Measurements from ENCODE around the gene TPH1.

Gene TPH1

DNA sequence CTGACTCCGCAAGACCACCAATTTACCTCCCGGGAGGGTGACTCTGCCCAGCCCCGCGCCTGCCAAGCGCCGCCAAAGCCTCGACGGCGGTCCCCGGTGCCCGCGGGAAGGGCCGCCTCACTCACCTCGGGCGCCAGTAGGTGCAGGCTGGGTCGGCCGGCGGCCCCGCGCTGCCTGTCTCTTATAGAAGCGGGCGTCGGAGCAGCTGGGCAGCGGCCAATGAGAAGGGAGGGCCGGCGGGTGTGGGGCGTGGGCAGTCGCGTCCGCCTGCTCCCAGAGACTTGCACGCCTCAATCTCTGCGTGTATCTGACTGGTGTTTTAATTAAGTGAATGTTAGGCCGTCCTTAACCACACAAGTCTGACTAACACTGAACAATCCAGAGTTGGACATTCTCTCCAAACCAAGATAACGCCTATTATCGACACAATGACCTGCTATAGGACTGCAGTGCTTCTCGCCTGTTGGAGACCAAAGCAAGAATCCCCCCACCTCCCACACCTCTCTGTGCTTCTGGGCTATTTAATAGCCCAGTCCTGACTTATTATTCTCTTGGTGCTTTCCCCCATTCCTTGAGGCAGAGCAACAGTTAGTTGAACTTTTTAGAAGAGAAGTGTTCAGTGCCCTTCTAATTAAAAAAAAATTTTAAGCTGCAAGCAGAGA, at the start of gene TPH1:
Gene TPH1 (minus strand): TSS at position 154 of the 662 bp plus-strand sequence. CDS start 5,507 bp downstream, outside the sequence.
- peak in 1 of 2 donors; percentile 0 for DNase-seq

DNA sequence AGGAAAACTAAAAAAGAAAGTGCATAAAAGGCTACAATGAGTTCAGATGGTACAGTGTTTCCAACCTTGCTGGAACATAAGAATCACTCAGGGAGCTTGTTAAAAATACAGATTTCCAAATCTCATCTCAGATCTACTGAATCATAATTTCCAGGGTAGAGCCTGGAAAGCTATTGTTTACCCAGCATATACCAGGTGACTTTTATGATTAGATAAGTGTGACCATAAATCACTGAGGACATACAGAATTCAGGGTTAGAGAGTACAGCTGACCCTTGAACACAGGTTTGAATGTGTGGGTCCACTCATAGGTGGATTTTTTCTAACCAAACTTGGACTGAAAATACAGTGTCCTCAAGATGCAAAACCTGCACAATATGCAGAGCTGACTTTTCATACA, 47.9 kb upstream of the TPH1 start:
- no peak for DNase-seq

DNA sequence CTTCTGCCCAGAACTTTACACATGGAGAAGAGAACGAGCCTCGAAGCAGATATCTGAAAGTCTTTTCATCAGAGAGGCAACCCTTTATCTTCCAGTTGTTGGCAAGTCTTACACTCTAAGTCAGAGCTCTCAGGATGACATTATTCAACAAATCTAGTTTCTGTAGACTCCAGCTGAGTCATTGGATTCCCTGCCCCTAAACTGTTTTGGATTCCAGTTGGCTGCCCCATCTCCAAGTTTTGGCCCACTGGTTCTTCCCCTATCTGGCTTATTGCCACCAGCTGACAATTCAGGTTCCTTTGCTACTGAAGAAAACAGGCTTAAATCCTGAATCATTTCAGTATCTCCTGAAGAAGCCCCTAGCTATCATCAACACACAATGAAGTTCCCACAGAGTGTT, 45.7 kb upstream of the TPH1 start:
- no peak for DNase-seq

DNA sequence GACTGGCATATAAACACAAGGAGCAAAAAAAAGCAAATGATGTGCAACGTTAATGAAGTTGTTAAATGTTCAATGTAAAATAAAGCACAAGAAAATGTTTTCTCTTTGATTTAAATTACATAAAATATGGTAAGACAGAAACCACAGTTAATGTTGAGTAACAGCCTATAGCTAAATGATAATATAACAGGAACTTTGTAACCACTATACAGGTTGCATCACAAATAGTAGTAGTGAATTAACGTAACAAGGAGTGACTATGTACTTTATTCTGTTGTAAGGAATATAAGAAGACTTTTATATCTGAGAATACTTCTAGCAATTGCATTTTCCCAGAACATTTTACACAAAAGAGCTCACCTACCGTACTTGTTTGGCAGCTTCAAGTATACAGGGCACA, 42.9 kb upstream of the TPH1 start:
- DNase-seq: no peak

DNA sequence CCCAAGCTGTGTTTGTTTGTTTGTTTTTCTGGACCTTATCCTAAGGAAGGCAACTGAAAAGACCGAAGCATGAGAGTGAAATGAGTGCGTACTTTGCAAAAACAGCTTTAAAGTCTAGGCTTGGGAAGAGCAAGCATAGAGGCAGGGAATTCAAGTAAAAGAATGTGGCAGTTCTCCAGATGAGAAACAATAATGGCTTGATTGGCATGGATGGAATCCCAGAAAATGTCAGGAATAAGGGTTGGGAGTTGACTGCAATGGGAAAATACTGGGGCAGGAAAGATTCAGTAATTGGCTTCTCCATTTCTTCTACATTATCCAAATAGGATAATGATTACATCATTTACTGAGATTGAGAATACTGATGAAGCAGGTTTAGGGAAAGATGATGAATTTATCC, 42.3 kb upstream of the TPH1 start:
- no peak for DNase-seq

DNA sequence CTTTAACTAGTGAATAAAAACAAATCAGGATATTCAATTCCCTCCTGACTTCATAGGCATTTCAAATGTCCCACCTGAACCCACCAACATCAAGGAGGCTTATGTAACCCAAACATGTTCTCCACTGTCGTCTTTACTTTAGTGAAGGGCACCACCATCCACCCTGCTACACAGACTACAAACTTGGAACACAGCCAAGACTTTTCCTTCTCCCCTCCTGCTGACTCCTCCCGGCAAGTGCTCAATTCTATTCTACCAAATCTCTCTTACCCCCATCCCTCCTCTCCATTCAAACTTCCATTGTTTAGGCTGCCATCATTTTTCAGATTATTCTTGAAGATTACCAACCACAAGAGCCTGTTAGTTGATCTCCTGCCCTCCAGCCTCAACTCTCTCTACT, 35.5 kb upstream of the TPH1 start:
- no peak for DNase-seq

DNA sequence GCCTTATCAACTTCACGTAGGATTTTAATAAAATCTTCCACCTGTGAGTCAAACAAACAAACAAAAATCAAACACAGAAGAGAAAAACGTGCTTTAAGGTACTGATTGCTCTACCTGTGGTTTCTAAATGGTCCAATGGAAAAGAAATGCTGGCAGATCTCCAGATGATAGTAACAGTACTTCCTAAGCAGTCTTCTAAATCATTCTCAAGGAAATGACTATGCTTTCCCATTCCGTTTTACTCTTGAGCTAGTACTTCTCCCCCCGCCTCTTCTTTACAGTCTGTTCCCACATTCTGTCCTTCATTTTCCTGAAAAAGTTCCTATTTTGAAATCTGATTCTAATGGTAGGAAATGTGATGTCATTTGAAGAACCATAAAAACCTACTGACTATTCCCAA, 34.4 kb upstream of the TPH1 start:
- DNase-seq: no peak

DNA sequence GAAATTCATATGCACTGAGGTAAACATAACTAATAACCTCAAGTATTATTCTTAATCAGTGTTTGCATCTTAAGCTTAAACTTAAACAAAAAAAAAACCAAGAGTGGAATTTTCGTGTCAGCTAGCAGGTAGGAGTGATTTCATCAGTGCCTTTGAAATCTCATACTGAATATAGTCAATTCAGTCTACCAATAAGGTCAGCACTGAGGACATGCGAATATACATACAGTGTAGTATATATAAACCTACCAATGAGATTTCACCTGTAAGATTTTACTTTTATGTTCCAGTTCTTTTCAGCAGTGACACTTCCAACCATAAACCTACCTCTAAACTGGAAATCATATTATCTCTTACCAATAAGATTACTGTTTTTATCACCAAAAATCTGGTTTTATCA, 32.8 kb upstream of the TPH1 start:
- no peak for DNase-seq

DNA sequence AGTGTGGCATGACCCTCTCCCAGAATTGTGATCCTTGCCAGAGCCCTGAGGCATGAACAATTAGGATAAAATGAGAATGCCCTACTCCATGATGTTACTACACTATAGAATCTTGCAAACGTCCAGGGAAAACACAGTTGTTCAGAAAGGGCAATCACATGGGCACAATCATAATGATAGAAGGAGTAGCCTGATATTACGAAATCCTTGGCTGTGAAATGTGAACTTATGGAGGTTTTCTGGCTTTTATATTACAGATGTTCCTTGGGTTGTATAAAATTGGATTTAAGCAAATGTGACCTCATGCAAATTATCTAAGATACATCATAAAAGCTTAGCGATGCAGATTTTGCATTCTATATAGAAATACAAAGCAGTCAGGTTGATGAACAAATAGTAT, 29.4 kb upstream of the TPH1 start:
- no peak for DNase-seq

DNA sequence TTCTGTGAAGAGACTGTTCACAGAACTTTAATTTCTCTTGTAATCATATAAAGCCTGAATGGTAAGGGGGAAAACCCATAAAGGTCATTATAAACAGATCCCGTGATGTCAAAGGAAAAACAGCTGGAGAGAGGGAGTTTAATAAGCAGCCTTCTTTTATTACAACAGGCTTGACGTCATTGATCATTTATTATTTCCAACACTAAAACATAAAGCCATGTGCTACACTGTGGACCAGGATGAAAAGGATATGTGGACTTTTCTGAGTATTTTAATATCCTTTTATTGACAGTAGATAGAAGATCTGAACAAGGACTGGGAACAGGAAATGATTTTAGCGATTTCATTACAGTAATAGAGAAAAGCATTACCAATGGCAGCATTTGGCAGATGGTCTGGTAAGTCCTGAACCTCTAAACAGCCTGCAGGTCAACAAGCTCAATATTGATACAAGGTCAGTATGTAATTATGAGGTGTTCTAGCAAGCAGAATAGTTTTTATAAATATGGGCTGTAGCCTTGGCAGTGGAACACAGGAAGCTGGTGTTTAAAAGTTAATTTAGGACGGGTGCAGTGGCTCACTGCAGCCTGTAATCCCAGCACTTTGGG, 25.1 kb upstream of the TPH1 start:
- no peak for DNase-seq

DNA sequence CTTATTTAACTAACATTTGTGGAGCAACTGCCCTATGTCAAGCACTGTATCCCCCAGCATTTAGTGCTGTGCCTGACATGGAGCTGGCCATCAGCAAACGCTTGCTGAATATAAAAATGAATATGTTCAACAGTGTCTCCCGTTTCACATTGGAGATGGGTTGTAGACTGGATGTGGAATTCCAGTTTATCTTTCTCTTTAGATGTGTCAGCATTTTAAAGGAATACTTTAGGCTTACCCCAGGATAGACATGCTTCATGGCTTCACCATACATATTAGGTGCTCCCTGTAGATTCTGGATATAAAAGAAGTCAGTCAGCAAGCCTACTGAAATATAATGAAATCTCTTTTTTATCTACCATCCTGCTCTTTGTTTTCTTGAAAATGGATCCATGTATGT, 21.3 kb upstream of the TPH1 start:
- no peak for DNase-seq

DNA sequence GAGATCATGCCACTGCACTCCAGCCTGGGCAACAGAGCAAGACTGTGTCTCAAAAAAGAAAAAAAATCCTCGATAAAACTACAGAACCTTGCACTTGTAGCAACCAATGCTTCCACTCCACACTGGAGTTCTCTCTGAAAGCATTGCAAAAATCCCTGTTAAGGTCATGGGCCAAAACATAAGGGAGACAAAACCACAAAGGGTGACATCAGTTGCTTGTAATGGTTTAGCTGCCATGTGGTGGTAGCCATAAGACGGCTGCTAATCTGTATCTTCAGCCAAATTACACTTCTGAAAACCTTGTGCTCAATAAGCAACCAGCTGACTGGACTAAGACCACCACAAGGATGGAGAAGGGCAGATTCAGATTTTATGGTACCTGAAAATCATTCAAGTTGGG, 20.6 kb upstream of the TPH1 start:
- no peak for DNase-seq

DNA sequence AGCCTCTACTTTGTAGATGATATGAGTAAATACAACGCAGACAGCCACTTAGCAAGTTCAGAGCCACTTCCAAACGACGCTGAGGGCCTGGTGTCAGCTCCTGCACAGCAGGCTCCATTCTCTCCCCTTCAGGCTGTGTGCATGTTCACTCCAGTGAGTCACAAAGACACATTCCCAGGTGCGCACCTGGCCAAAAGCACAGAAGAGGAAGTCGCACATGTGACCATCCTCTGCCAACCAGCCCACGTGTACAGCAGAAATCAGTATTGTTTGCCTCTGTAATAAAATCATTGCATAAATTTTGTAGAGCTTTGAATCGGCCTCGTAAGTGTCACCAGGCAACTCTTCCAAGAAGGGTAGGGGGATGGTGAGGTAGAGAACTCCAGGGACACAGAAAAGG, 19.5 kb upstream of the TPH1 start:
- no peak for DNase-seq

DNA sequence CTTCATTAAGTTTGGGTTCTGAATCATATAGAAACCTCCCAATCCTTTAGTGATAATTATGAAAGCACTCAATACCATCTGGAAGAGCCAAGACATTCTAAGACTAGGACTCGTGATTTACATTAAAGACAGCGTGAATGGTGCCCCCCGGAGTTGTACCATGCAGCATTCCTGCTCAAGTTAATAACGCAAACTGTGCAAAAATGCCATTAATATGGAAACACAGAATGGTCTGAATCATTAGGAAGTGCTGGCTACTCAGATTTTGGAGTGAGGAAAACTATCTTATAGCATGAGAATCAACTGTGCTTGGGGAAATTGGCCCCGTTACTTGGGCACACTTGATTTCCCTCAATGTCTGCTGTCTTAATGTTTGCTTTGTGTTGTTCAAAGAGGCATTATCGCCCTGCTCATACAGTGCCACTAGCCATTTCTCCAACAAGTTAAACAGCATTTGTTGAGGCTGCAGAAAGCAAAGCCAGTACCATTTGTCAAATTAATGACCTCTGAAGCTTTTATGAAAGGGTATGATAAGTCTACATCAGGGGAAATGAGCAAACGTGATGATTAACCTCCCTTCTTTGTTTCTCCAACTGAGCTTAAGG, 18.5 kb upstream of the TPH1 start:
- DNase-seq: no peak

DNA sequence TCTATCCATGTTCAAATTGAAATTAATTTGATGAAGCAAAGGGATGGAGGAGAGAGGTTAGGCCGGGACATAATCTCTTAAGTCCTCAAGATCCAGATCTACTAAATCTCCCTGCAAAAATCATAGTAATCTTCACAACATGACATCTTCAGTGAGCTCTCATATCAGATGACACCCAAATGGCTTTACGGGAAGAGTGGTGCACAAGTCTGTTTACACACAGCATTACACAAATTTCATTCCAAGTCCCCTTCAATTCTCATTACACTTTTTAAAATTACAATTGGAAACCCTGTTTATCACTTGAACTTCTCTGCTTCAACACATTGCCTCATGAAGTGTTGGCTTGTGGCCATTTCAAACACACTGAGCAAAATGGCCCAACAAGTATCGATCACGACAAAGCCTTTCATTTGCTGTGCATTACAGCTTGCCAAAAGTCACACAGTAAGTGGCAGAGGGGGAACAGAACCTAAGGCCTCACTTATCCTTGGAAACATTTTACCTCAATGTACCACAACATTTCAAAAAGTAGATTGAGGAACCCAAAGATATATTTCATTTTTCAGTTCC, 17.9 kb upstream of the TPH1 start:
- DNase-seq: no peak

DNA sequence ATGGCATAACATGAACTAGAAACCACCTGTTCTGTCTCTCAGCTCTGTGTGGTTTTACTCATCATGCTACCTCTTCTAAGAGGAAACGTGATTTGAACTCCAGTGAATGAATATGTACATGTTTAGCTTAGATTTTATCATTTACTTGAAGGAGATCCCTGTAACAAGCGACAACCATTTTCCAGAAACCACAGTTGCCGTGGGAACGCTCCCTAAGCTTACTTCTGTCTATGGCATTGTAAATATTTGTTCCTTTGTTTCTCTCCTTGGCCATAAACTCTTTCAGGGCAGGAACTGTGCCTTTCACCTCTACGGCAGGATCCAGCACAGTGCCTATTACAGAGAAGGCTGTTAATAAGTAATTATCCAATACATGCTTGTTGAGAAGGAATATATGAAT, 17.1 kb upstream of the TPH1 start:
- no peak for DNase-seq

DNA sequence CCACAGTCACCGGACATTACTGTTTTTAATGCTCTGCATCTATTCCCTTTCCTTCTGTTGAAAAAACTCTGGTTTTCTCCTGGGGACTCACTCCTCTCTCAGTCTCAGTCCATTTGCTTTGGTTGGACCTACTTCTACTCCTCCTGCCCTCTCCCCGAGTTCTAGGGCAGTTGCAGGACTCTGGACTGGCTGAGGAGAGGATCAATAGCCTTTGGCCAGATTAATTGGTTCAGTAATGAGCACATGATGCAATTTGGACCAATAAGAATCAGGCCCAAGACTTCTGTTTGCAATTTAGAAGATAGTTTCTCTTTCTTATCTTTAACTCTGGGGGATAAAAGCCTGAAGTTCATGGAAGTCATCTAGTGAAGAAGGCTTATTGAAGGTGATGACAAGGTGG, 15.3 kb upstream of the TPH1 start:
- DNase-seq: no peak

DNA sequence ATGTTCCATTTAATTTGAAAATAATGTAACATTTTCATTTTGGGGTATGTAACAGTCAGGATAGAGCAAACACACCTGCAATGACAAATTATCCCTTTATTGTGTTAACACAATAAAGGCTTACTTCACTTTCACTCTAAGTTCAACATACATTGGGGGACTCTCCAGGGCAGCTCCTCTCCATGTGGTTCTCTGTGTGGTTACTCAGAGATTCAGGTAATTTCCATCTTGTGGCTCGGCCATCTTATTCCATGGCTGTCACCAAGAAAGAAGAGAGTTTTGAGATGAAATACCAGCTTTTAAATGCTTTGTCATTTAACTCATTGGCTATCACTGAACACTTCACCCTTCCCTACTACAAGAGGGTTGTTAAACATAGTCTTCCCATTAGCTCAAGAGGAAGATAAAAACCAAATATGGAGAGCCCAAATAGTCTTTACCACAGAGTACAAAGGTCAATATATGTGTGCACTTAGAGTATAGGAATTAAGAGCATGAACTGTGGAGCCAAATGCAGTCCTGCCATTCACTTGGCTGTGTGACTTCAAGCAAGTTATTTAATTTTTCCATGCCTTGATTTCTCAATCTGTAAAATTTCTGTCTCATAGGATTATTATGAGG, 10.6 kb upstream of the TPH1 start:
- no peak for DNase-seq

DNA sequence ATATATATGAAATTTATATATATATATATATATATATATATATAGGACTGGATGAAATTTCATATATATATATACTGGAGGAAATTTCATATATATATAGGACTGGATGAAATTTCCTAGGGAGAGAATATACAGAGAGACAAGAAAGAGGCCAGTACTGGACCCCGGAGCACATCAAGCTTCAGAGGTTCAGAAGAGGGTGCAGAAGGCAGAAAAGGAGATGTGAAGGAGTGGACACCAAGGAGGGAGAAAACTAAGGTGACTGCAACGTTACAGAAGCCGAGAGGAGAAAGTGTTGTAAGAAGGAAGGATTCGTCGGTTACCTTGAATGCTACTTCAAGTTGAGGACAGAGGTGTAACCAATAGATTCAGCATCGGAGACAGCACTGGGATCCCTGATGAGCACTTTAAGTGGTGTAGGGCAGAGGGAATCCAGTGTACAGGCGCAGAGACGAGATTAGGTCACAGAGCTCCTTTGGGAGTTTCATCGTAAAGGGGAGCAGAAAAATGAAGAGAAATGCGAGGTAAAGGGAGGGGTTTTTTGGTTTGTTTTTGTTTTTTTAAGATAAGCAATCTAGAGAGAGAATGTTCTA, 8.5 kb upstream of the TPH1 start:
- DNase-seq: no peak

DNA sequence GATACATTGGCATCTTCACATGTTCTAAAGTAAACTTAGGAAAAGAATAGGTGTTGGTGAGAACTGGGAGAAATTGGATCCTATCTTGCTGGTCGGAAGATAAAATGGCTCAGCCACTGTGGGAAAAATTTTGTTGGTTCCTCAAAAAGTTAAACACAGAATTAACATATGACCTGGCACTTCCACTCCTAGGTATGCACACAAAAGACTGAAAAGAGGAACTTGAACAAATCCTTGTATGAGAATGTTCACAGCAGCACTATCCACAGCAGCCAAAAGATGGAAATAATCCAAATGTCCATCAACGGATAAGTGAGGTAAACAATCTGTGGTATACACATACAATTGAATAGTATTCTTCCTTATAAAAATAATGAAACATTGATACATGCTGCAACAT, 4.8 kb upstream of the TPH1 start:
- no peak for DNase-seq

DNA sequence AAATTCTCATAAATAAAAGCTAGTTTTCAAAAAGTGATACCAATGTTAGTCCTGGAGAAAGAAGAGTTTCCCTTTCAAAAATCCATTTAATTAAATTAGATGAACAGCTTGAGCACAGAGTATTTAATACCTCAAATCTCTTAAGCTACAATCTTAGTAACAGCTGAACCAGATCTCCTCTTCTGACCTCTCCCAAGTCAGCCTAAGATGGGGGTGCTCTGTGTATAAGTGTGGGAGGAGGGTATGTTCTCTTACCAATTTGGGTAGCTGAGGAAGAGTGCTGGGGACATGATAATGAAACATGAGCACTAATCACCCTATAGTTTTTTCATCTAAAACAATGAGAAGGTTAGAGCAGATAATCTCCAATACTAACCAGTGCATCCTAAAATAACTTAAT, 9.6 kb downstream of the TPH1 start:
- DNase-seq: no peak

DNA sequence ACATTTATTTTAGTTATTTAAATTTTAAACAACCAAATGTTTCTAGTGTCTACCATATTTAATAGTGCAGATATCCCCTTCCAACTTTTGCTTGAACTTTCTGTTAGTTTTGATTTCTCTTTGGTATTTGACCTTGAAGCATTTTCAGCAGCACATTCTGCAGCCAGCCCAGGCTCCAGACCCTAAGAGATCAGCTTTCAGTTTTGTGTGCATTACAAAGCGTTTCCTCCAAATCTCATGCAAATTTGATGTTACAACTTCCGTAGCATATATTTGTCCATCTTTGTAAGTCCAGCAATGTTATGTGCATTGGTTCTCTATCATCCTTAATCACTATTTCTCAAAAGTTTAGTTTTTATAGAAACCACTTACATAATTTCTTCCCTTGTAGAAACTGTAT, 18.6 kb downstream of the TPH1 start:
- no peak for DNase-seq

DNA sequence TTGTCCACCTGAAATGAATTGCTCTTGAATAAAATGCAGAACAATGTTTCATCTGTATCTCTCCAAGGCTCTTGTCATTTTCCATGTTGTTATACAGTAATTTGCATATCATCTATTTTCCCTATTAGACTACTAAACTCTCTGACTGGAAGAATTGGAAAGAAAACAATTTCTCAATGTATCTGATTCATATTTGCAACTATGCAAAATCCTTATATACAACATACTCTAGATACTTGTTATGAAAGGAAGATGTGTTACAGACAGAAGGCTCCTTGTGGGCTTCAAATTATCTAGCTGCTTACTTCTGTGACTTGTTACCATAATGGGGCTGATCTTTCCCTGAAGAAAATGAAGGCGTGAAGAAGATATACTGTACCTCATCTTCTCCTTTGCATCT, 23.6 kb downstream of the TPH1 start:
- no peak for DNase-seq

DNA sequence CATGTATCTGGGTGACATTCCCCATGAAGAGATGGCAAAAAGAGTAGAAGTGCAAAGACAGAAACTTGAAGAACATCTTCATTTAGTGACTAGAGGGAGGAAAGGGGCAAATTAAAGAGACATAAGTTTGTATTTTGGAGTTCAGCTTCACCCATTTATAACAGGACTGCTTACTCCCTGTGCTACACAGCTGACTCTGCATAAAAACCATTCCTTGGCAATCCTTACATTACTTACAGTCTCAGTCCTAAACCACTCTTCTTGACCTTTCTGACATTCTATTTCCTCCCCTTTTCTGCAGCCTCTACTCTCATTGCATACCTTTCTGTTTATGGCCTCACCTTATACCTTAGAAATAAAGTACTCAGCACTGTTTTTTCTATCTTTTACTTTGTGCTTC, 26.4 kb downstream of the TPH1 start:
- DNase-seq: no peak
